Measurements from ENCODE around the gene ERFL.

Gene ERFL

DNA sequence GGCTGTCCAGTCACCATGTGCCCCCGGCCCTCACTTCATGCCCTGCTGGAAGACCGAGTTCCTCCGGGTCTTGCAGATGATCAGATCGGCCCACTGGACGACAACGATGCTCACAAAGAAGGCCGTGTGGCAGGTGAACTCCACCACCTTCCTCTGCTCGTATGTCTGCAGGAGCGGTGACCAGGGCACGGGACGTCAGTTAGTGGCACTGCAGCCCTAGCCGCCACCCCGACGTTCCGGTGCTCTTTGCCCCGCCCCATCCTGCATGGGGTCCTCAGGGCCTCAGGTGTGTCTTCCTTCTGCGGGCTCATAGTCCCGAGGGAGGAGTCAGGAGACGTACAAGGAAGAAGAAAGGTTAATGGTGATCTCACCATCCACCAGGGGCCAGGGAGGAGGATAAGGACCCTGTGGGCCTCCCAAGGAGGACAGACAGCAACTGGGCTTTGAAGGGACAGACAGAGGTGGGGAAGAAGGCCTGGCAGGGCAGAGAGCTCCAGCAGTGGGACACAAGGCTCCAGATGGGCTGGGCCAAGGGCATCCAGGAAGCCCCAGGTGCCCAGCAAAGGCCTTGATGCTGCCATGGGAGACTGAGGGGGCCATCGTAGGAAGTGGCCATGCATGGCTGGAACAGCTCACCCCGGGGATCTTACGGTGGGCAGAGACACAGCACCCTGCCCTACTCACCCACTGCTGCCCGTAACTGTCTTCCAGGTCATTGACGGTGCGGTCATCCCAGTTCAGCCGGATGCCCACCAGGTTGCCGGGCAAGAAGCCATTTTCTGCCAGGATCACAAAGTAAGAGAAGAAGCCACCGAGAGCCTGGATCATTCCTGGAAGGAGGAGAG lies 40.7 kb upstream of the ERFL start:
- no peak overlapping the region for H3K27ac ChIP-seq
- TF ChIP-seq, protein P1, sequence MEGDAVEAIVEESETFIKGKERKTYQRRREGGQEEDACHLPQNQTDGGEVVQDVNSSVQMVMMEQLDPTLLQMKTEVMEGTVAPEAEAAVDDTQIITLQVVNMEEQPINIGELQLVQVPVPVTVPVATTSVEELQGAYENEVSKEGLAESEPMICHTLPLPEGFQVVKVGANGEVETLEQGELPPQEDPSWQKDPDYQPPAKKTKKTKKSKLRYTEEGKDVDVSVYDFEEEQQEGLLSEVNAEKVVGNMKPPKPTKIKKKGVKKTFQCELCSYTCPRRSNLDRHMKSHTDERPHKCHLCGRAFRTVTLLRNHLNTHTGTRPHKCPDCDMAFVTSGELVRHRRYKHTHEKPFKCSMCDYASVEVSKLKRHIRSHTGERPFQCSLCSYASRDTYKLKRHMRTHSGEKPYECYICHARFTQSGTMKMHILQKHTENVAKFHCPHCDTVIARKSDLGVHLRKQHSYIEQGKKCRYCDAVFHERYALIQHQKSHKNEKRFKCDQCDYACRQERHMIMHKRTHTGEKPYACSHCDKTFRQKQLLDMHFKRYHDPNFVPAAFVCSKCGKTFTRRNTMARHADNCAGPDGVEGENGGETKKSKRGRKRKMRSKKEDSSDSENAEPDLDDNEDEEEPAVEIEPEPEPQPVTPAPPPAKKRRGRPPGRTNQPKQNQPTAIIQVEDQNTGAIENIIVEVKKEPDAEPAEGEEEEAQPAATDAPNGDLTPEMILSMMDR (IDR thresholded peaks at IDR 0.05), result no peak

DNA sequence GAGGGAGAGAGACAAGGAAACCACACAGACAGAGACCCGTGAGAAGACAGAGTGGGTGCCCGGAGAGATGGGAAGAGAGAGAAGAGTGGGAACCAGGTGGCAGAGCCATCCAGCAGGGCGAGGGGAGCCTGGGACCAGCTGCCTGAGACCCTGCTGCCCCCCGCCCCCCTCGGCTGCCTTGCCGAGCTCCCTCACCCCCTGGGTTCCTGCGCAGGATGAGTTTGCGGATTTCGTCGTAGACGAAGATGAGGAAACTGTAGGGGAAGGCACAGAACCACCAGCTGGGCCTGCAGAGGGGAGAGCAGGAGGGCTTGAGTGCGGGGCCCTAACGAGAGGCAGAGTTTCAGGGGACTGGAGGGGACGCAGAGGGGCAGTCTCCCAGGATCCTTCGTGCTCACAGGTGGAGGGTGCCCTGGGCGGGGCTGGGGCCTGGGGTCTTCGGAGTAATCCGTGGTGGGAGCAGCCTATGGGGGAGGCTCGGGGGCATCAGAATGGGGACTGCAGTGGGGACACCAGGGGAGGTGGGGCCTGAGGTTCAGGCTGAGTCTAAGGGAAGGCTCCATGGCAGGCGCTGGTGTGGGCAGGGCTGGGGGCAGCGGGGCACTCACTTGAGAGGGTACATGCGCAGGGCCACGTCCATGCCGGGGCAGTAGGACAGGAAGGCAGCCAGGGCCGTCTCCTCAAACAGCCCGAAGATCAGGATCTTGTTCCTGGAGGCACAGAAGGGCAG lies 39.0 kb upstream of the ERFL start:
- Histone ChIP-seq H3K9me3 (no peaks in the 10 kb centered on the region), H3K27ac (peak overlapping the region; percentile 77), H3K4me3 (ENCODE audit: low read depth in 1 of 2, low read length in 1 of 2) (peak overlapping the region; percentile 55 to 64), H3K4me1 (ENCODE audit: control insufficient read depth in 1 of 2, insufficient read depth in 1 of 2, low read depth in 1 of 2, low read length in 1 of 2) (peaks cover 14 to 17% of the 10 kb centered on the region in 2 experiments), H3K27me3 (peaks cover 7% of the 10 kb centered on the region), H3K36me3 (no peaks in the 10 kb centered on the region)
- TF ChIP-seq, protein P1 (IDR thresholded peaks at IDR 0.05), result no peak

More for the DNA sequence above, 40.7 kb upstream of the ERFL start:
- Histone ChIP-seq H3K4me3 (ENCODE audit: low read depth in 1 of 2, low read length in 1 of 2) (no peak overlapping the region), H3K27me3 (peaks cover 7% of the 10 kb centered on the region), H3K9me3 (no peaks in the 10 kb centered on the region), H3K36me3 (no peaks in the 10 kb centered on the region), H3K4me1 (ENCODE audit: control insufficient read depth in 1 of 2, insufficient read depth in 1 of 2, low read depth in 1 of 2, low read length in 1 of 2) (peaks cover 14 to 17% of the 10 kb centered on the region in 2 experiments)

DNA sequence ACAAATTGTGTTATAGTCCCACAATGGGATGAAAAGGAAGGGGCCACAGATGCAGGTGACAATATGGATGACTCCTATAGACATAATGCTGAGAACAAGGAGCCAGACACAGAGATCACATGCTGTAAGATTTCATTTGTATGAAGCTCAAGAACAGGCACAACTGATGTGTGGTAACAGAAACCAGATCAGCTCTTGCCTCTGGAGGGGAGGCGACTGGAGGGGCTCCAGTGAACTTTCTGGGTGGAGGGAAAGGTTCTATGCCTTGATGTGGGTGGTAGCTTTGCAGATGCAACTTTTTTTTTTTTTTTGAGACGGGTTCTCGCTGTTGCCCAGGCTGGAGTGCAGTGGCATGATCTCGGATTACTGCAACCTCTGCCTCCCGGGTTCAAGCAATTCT lies 36.9 kb upstream of the ERFL start:
- Histone ChIP-seq H3K4me3 (ENCODE audit: low read depth in 1 of 2, low read length in 1 of 2) (no peak overlapping the region), H3K4me1 (ENCODE audit: control insufficient read depth in 1 of 2, insufficient read depth in 1 of 2, low read depth in 1 of 2, low read length in 1 of 2) (peaks cover 14 to 17% of the 10 kb centered on the region in 2 experiments), H3K9me3 (no peaks in the 10 kb centered on the region), H3K27me3 (peaks cover 7% of the 10 kb centered on the region), H3K27ac (no peak overlapping the region), H3K36me3 (no peaks in the 10 kb centered on the region)
- TF ChIP-seq, protein P1 (IDR thresholded peaks at IDR 0.05), result no peak

DNA sequence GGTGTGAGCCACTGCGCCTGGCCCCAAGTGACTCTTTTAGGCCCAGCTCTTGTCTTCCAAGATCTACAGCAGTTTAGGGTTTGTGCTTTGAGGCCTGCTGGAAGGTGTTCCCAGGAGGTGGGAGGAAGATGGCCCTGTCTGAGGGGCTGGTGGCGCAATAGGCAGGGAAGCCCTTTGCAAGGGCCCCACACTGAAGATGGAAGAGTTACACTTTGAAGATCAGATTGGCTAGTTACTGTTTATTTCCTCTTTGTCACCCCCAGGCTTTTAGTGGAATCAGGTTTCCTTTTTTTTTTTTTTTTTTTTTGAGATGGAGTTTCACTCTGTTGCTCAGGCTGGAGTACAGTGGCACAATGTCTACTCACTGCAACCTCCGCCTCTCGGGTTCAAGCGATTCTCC lies 32.7 kb upstream of the ERFL start:
- H3K4me1 ChIP-seq (ENCODE audit: control insufficient read depth in 1 of 2, insufficient read depth in 1 of 2, low read depth in 1 of 2, low read length in 1 of 2), result peaks cover 20% of the 10 kb centered on the region in 2 experiments
- TF ChIP-seq, protein P1 (IDR thresholded peaks at IDR 0.05), result no peak
- no peak overlapping the region for H3K4me3 ChIP-seq (ENCODE audit: low read depth in 1 of 2, low read length in 1 of 2)
- peaks cover 14% of the 10 kb centered on the region for H3K36me3 ChIP-seq
- no peaks in the 10 kb centered on the region for H3K9me3 ChIP-seq
- H3K27me3 ChIP-seq, result peaks cover 2% of the 10 kb centered on the region
- no peak overlapping the region for H3K27ac ChIP-seq

DNA sequence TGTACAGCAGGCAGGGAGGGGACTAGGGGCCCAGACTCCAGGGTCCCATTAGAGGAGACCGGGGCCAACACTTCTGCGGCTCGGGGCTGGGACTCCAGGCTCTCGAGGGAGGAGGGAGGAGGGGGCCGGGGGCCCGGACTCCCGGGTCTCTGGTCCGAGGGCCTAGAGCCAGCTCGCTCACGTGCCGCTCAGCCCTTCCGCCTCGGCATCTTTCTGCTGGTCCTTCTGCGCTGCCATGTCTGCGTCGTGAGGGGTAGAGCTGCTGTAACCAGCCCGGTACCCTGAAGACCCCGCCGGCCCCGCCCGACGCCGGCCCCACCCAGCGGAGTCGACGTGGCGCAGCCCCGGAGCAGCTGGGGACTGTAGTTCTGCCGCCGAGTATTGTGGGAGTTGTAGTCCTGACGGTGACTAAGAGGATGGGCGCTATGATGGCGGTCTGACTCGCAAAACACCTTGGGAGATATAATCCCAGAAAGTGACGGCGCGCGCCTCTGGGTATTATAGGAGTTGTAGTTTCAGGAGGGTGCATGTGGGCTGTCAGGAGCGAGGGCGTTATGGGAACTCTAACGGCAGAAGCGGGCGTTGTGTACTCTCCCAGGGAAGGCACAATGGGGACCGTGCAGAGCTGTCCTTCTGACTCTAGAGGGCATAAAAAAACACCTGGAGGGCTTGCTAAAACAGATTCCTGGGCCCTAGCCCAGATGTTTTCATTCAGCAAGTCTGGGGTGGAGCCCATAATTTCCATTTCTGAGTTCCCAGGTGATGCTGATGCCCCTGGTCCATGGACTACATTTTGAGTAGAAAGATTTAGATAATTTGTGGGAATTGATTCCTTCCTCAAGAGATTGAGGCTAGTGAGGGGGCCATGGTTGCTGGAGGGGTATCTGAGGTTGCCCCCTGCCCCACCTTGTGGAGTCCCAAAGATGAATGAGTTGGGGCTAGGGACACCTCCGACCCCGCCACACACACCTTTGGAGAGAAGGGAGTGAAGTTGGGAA lies 31.1 kb upstream of the ERFL start, which contains the start of gene RABAC1:
RABAC1 (minus strand) TSS at position 266 of the 998 bp plus-strand sequence; CDS start at position 237, 29 bp downstream.
- Histone ChIP-seq H3K4me3 (ENCODE audit: low read depth in 1 of 2, low read length in 1 of 2) (peak within 1 kb of the TSS; percentile 94 to 98), H3K36me3 (peaks cover 28% of the 10 kb centered on the region), H3K4me1 (ENCODE audit: control insufficient read depth in 1 of 2, insufficient read depth in 1 of 2, low read depth in 1 of 2, low read length in 1 of 2) (peaks cover 20% of the 10 kb centered on the region in 2 experiments), H3K27ac (peak within 1 kb of the TSS; percentile 84), H3K27me3 (no peaks in the 10 kb centered on the region), H3K9me3 (no peaks in the 10 kb centered on the region)
- TF ChIP-seq, protein P1 (IDR thresholded peaks at IDR 0.05), result peak; percentile 43

Measured in neutrophil (primary cell).